Tibial artery (tissue), 4 donors: ENCODE measurements around the gene TTC21A.

Experiments used
- DNase-seq, 2 donors: peaks; one replicate each; pipeline ENCODE4 v3.0.0-alpha.2; 2019
- H3K27ac ChIP-seq, 2 donors: fragments of 200-600 bp; sonication (generic) in 1 of 2; 1 replicate in 1 of 2; 2 replicates in 1 of 2; pipeline ENCODE4 v1.5.1; 2018 to 2019; ENCODE audit warnings: mild to moderate bottlenecking in 1 of 2
- H3K27me3 ChIP-seq, 2 donors: fragments of 200-600 bp; sonication (generic) in 1 of 2; one replicate each; pipeline versions ENCODE4 v1.5.1 to v1.6.0; 2016 to 2019
- H3K36me3 ChIP-seq, 3 donors: fragments of 200-600 bp; sonication (generic) in 2 of 3; one replicate each; pipeline ENCODE4 v1.5.1; 2016 to 2019; ENCODE audit warnings: mild to moderate bottlenecking in 2 of 3
- H3K4me1 ChIP-seq, 4 donors: fragments of 200-600 bp; sonication (generic) in 2 of 4; 1 replicate in 3 of 4; 2 replicates in 1 of 4; pipeline ENCODE4 v1.5.1; 2016 to 2019
- H3K4me3 ChIP-seq, 2 donors: fragments of 200-600 bp; sonication (generic) in 1 of 2; 1 replicate in 1 of 2; 2 replicates in 1 of 2; pipeline ENCODE4 v1.5.1; 2018 to 2019; ENCODE audit warnings: mild to moderate bottlenecking in 2 of 2
- H3K9me3 ChIP-seq, 3 donors: fragments of 200-600 bp; sonication (generic) in 1 of 3; one replicate each; pipeline ENCODE4 v1.5.1; 2016 to 2019
- intact Hi-C: fragments of 100-400 bp; cut with DNase I; formaldehyde crosslinking; loops from one replicate; pipeline ENCODE4 v1.15.0; 2023; ENCODE audit warnings: low total_unique reads
- TF ChIP-seq, protein P1 (sequence below), 2 experiments: fragments of 200-600 bp in 1 of 2; fragments of 450-650 bp in 1 of 2; IDR thresholded peaks; one replicate each; pipeline ENCODE4 v1.5.1; 2017 to 2019; ENCODE audit warnings: antibody characterized with exemption in 2 of 2, mild to moderate bottlenecking in 1 of 2, moderate library complexity in 1 of 2

TTC21A gene

DNA sequence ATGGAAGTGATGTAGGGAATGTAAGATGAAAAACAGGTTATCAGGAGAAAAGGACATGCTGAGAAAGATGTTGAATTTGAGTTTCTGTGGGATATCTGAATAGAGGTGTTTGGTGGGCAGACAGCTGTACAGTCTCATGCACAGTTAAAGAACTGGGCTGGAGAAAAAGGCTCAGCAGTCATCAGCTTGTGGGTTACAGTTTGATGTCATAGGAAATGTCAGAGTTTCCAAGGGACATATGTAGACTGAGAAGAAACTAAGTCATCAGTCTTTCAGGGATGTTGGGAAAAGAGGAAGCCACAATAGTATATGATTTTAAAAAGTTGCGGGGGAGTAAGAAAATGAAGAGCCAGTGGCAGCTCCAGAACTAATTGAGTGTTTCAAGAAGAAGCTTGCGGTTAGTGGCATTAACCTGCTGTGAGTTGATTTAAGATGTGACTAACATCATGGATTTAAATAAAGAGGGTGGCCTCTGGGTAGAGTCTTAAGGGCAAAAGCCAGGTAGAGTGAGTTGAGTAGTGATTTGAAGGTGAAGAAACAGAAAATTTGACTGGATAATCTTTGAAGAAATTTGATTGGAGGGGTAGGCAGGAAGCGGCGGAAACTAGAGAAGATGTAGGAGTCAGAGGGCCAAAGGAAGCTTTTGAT is 24.7 kb upstream of the TTC21A start:
- no peak overlapping the region for H3K27ac ChIP-seq
- H3K9me3 ChIP-seq, result no peaks in the 10 kb centered on the region
- TF ChIP-seq, protein P1, sequence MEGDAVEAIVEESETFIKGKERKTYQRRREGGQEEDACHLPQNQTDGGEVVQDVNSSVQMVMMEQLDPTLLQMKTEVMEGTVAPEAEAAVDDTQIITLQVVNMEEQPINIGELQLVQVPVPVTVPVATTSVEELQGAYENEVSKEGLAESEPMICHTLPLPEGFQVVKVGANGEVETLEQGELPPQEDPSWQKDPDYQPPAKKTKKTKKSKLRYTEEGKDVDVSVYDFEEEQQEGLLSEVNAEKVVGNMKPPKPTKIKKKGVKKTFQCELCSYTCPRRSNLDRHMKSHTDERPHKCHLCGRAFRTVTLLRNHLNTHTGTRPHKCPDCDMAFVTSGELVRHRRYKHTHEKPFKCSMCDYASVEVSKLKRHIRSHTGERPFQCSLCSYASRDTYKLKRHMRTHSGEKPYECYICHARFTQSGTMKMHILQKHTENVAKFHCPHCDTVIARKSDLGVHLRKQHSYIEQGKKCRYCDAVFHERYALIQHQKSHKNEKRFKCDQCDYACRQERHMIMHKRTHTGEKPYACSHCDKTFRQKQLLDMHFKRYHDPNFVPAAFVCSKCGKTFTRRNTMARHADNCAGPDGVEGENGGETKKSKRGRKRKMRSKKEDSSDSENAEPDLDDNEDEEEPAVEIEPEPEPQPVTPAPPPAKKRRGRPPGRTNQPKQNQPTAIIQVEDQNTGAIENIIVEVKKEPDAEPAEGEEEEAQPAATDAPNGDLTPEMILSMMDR (IDR thresholded peaks at IDR 0.05), result no peak
- H3K4me1 ChIP-seq, result no peaks in the 10 kb centered on the region
- intact Hi-C loops, result no loop called here
- peaks cover 41 to 89% (median 88%) of the 10 kb centered on the region in 3 donors for H3K36me3 ChIP-seq
- H3K27me3 ChIP-seq, result no peaks in the 10 kb centered on the region
- no peak for DNase-seq
- no peak overlapping the region for H3K4me3 ChIP-seq

DNA sequence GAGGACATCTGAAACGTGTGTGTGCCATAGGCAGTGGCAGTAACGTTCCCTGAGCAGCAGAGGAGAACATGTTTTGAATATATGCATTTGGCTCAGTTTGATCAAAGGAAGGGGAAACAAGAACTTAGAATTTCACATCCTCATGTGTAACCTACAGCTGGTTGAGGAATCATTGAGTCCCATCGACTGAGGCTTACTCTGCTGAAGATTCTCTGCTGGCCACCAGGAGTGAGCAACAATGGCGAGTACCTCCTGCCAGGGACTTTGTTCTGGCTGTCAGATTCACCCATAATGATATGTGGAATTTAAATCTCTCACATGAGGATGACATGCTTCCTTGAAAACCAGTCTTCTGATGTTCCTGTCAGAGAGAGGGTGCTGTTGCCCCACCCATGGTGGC is 21.3 kb upstream of the TTC21A start:
- peaks cover 64 to 96% (median 88%) of the 10 kb centered on the region in 3 donors for H3K36me3 ChIP-seq
- H3K4me3 ChIP-seq, result no peak overlapping the region
- H3K9me3 ChIP-seq, result no peaks in the 10 kb centered on the region
- H3K27ac ChIP-seq, result no peak overlapping the region
- no peak for DNase-seq
- intact Hi-C loops, result no loop called here
- TF ChIP-seq, protein P1 (IDR thresholded peaks at IDR 0.05), result no peak
- H3K4me1 ChIP-seq, result no peaks in the 10 kb centered on the region
- H3K27me3 ChIP-seq, result no peaks in the 10 kb centered on the region

DNA sequence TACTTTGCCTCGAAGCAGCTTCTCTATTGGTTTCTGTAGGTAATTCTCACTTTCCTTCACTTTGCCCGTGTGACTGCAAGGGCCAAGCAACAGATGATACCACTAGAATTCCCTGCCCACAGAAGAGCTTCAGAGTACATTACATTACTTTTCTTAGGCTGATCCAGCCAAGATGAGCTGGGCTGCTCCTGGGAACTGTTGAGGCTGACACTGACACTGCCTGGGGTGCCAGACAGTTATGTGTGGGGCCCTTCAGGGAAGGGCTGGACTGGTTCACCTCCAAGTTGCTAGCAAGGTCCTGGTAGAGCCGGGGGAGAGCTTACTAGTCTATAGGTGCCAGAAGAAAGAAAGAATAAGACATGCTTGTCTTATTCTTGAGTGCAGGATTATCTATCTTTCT is 19.0 kb upstream of the TTC21A start:
- H3K36me3 ChIP-seq, result peaks cover 87 to 96% (median 90%) of the 10 kb centered on the region in 3 donors
- intact Hi-C loops, result no loop called here
- H3K27ac ChIP-seq, result no peak overlapping the region

DNA sequence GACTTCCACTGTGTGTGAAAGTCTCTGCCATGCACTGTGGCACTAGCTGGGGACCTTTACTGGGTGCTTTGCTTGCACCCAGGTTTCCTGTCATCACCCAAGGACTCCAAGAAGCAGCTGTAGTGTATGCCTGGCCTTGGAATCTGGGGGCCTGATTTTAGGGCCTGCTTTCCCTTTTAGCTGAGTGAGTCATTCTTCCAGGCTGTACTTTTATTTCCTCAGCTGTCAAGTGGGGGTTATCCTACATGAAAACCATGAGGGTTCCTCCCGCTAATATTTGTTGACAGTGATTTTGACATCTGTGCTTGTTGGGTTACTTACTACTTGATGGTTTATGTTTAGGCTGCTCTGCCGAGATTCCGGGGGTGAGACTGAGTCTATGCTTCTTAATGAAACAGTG is 18.6 kb upstream of the TTC21A start:
- no peaks in the 10 kb centered on the region for H3K27me3 ChIP-seq
- TF ChIP-seq, protein P1 (IDR thresholded peaks at IDR 0.05), result no peak
- H3K4me3 ChIP-seq, result no peak overlapping the region
- no peak overlapping the region for H3K27ac ChIP-seq
- no peaks in the 10 kb centered on the region for H3K9me3 ChIP-seq
- intact Hi-C loops, result no loop called here
- H3K36me3 ChIP-seq, result peaks cover 87 to 96% (median 90%) of the 10 kb centered on the region in 3 donors
- no peaks in the 10 kb centered on the region for H3K4me1 ChIP-seq
- no peak for DNase-seq

More for the DNA sequence above, 19.0 kb upstream of the TTC21A start:
- Histone ChIP-seq H3K4me3 (no peak overlapping the region), H3K27me3 (no peaks in the 10 kb centered on the region), H3K4me1 (no peaks in the 10 kb centered on the region), H3K9me3 (no peaks in the 10 kb centered on the region)
- no peak for DNase-seq
- TF ChIP-seq, protein P1 (IDR thresholded peaks at IDR 0.05), result no peak

DNA sequence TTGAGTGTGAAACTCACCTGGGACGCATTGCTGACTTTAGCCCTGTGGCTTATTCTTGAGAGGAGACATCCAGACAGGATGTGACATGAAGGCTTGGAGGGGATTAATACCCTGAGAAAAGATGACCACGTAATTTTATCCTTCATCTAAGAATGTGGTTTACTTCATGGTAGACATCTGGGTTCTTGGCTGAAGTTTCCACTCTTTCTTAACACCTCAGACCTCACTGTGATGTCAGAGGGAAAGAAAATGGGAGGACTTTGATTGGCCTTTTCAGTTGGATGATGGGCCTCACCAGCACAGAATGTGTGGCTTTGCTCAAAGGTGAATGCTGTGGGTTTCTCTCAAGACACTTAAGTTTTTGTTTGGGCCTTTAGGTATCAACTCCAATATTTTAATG is 16.6 kb upstream of the TTC21A start:
- intact Hi-C loops, result no loop called here
- Histone ChIP-seq H3K36me3 (peaks cover 87 to 96% (median 90%) of the 10 kb centered on the region in 3 donors), H3K27me3 (no peaks in the 10 kb centered on the region), H3K4me1 (no peaks in the 10 kb centered on the region), H3K4me3 (no peak overlapping the region), H3K27ac (no peak overlapping the region), H3K9me3 (no peaks in the 10 kb centered on the region)
- no peak for DNase-seq
- TF ChIP-seq, protein P1 (IDR thresholded peaks at IDR 0.05), result no peak
